ENCODE measurements around the gene EEFSEC.

DNA sequence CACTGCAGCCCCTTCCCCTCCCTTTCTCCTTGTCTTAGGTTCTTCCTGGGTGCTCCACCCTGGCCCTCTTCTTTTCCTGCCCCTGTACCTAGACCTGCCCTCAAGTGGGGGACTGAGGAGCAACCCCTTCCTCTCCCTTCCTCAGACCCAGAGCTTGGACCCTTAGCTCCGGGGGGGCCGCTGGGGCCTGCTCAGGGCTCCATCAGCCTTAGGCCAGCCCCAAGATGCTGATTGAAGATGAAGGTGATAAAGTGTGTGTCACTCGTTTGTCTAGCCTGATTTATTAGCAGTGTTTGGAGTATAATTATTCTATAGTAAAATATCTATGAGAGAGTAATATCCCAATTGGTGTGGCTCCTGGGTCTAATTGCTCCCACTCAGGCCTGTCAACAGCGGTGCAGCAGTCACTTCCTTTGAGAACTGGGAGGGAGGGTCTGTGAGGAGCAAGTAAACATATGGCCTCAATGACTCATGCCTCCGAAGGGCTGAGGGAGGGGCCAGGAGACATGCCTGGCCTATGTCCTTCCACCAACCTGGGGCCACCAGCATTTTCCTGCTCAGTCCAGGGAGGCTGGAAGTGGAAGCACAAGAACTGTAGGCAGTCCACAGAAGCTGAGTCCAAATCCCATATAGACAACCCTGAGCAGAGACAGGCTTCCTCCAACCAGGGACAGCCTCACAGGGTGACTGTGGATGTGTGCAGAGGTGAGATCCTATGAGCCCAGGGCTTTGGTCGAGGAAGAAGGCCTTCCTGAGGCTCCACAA lies 190.2 kb downstream of the EEFSEC start:
- TF ChIP-seq, protein P1, sequence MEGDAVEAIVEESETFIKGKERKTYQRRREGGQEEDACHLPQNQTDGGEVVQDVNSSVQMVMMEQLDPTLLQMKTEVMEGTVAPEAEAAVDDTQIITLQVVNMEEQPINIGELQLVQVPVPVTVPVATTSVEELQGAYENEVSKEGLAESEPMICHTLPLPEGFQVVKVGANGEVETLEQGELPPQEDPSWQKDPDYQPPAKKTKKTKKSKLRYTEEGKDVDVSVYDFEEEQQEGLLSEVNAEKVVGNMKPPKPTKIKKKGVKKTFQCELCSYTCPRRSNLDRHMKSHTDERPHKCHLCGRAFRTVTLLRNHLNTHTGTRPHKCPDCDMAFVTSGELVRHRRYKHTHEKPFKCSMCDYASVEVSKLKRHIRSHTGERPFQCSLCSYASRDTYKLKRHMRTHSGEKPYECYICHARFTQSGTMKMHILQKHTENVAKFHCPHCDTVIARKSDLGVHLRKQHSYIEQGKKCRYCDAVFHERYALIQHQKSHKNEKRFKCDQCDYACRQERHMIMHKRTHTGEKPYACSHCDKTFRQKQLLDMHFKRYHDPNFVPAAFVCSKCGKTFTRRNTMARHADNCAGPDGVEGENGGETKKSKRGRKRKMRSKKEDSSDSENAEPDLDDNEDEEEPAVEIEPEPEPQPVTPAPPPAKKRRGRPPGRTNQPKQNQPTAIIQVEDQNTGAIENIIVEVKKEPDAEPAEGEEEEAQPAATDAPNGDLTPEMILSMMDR (IDR thresholded peaks at IDR 0.05), result no peak
- no peak for TF ChIP-seq POLR2A (IDR thresholded peaks at IDR 0.05)
